Activated B cell treated with CpG ODN at 0.5 μM for 24 hours (primary cell): ENCODE measurements around the gene LMX1A. TPM values are rescaled to one million over a fixed set of nuclear protein-coding genes. Genes with fewer than 3 reads are reported as not detected.

ENCODE experiments used
- ATAC-seq: fragments of 200-7000 bp; cut with Tn5 transposase; one replicate; pipeline ENCODE4 v1.10.0; 2021; ENCODE audit warnings: low read depth, mild to moderate bottlenecking, moderate library complexity
- CTCF ChIA-PET: fragments of 350-600 bp; sonication (Branson Sonifier 250); formaldehyde crosslinking; loops from one replicate; lab custom pipeline; 2021; ENCODE audit warnings: antibody characterized with exemption; lab: Charles Lee
- POLR2A ChIA-PET: fragments of 350-600 bp; sonication (Branson Sonifier 250); formaldehyde crosslinking; loops from one replicate; lab custom pipeline; 2021; ENCODE audit warnings: antibody characterized with exemption; lab: Charles Lee
- DNase-seq: peaks from one replicate; pipeline ENCODE4 v3.0.0; 2022
- H3K27ac Mint-ChIP-seq: one replicate; pipeline ENCODE4 v1.8.0; 2020; ENCODE audit warnings: mixed read lengths
- H3K27me3 Mint-ChIP-seq: one replicate; pipeline ENCODE4 v1.8.0; 2021; ENCODE audit warnings: mixed read lengths
- H3K36me3 Mint-ChIP-seq: one replicate; pipeline ENCODE4 v1.8.0; 2021; ENCODE audit warnings: low read depth, mixed read lengths
- H3K4me1 Mint-ChIP-seq: one replicate; pipeline ENCODE4 v1.8.0; 2021; ENCODE audit warnings: mixed read lengths
- H3K4me3 Mint-ChIP-seq: one replicate; pipeline ENCODE4 v1.8.0; 2020; ENCODE audit warnings: mild to moderate bottlenecking, mixed read lengths
- H3K9me3 Mint-ChIP-seq: one replicate; pipeline ENCODE4 v1.8.0; 2020; ENCODE audit warnings: mixed read lengths
- CTCF ChIP-seq: fragments of 200-600 bp; IDR thresholded peaks from one replicate; pipeline ENCODE4 v1.8.0; 2022; ENCODE audit warnings: antibody characterized with exemption, mild to moderate bottlenecking
- intact Hi-C: fragments of 100-400 bp; cut with micrococcal nuclease; formaldehyde crosslinking; loops from one replicate; pipeline ENCODE4 v1.15.1; 2024
- total RNA-seq: library from RNA; stranded (reverse); gene quantifications from 2 replicates; pipeline ENCODE4 v1.2.3, GENCODE V29; 2022

LMX1A gene
- total RNA-seq, 1 donor from 2014 or later: not detected

- Mint-ChIP-seq H3K4me3 (no peak overlapping the region), H3K9me3 (no peaks in the 10 kb centered on the region), H3K36me3 (no peaks in the 10 kb centered on the region), H3K4me1 (no peaks in the 10 kb centered on the region), H3K27ac (no peak overlapping the region), H3K27me3 (peaks cover 17% of the 10 kb centered on the region)
- ATAC-seq (no peak), DNase-seq (no peak)
- no peak for TF ChIP-seq CTCF
- CTCF ChIA-PET: no interaction called here
- POLR2A ChIA-PET: no interaction called here
- intact Hi-C loops: no loop called here
These were observed 75.2 kb downstream of the LMX1A start for GRCh38 chr1:165281207-165281901.

- H3K36me3 Mint-ChIP-seq: no peaks in the 10 kb centered on the region
- ChIA-PET POLR2A (no interaction called here), CTCF (no interaction called here)
- no peaks in the 10 kb centered on the region for H3K4me1 Mint-ChIP-seq
- H3K27me3 Mint-ChIP-seq: peaks cover 15% of the 10 kb centered on the region
- intact Hi-C loops: no loop called here
- no peaks in the 10 kb centered on the region for H3K9me3 Mint-ChIP-seq
- ATAC-seq: no peak
- no peak overlapping the region for H3K27ac Mint-ChIP-seq
- DNase-seq: no peak
- TF ChIP-seq CTCF: no peak
- H3K4me3 Mint-ChIP-seq: no peak overlapping the region
These were observed 76.6 kb downstream of the LMX1A start for GRCh38 chr1:165279882-165280281.

GRCh38 chr1:165276314-165276713 is 80.2 kb downstream of the LMX1A start:
- CTCF ChIA-PET: no interaction called here
- POLR2A ChIA-PET: no interaction called here
- no peak for ATAC-seq
- Mint-ChIP-seq H3K27me3 (peaks cover 2% of the 10 kb centered on the region), H3K4me3 (no peak overlapping the region), H3K9me3 (no peaks in the 10 kb centered on the region), H3K36me3 (no peaks in the 10 kb centered on the region), H3K4me1 (no peaks in the 10 kb centered on the region), H3K27ac (no peak overlapping the region)
- TF ChIP-seq CTCF: no peak
- intact Hi-C loops: no loop called here
- DNase-seq: no peak

GRCh38 chr1:165265196-165265838 is 91.2 kb downstream of the LMX1A start:
- POLR2A ChIA-PET: no interaction called here

More at GRCh38 chr1:165265196-165265838, 91.2 kb downstream of the LMX1A start:
- no peaks in the 10 kb centered on the region for H3K9me3 Mint-ChIP-seq
- intact Hi-C loops: no loop called here
- ATAC-seq (no peak), DNase-seq (no peak)
- H3K4me3 Mint-ChIP-seq: no peak overlapping the region
- H3K27ac Mint-ChIP-seq: no peak overlapping the region
- TF ChIP-seq CTCF: no peak
- no peaks in the 10 kb centered on the region for H3K36me3 Mint-ChIP-seq
- no peaks in the 10 kb centered on the region for H3K4me1 Mint-ChIP-seq
- peaks cover 2% of the 10 kb centered on the region for H3K27me3 Mint-ChIP-seq
- CTCF ChIA-PET: no interaction called here
